GM10266 (cell line): ENCODE results near the gene SSUH2.

Source experiments
- DNase-seq: peaks from one replicate; pipeline ENCODE4 v3.0.0; 2012; ENCODE audit errors: extremely low spot score
- CTCF ChIP-seq: IDR thresholded peaks from 2 replicates; pipeline ENCODE4 v1.5.1; 2012; ENCODE audit warnings: mild to moderate bottlenecking, low read depth; ENCODE audit not compliant: control insufficient read depth, insufficient read depth; ENCODE audit errors: missing control alignments

SSUH2 gene

DNA sequence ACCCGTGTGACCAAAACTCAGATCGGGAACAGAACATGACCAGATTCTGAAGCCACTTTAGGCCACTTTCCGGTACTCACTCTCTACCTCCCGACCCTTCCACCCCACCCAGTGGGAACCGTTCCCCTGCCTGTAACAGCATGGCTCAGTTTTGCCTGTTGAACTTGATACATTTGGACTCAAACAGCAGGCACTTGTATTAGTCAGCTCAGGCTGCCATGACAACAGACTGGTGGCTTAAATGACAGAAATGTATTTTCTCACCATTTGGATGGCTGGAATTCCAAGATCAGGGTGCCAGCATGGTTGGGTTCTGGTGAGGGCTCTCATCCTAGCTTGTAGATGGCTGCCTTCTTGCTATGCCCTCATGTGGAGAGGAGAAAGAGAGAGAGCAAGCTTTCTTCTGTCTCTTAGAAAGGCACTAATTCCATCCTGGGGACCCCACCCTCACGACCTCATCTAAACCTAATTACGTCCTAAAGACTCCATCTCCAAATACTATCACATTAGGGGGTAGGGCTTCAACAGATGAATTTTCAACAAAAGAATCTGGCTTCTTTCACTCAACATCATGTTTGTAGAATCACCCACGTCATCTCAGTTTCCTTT, 9.3 kb upstream of the SSUH2 start:
- no peak for TF ChIP-seq CTCF

GRCh38 chr3:8652324-8652987, 7.9 kb upstream of the SSUH2 start:
- DNase-seq = no peak

More for the DNA sequence above, 9.3 kb upstream of the SSUH2 start:
- DNase-seq = no peak

GRCh38 chr3:8651418-8652323, 7.1 kb upstream of the SSUH2 start:
- DNase-seq = no peak
- no peak for TF ChIP-seq CTCF

More at GRCh38 chr3:8652324-8652987, 7.9 kb upstream of the SSUH2 start:
- TF ChIP-seq CTCF = no peak

GRCh38 chr3:8650583-8651416, 6.2 kb upstream of the SSUH2 start:
- no peak for TF ChIP-seq CTCF
- no peak for DNase-seq

DNA sequence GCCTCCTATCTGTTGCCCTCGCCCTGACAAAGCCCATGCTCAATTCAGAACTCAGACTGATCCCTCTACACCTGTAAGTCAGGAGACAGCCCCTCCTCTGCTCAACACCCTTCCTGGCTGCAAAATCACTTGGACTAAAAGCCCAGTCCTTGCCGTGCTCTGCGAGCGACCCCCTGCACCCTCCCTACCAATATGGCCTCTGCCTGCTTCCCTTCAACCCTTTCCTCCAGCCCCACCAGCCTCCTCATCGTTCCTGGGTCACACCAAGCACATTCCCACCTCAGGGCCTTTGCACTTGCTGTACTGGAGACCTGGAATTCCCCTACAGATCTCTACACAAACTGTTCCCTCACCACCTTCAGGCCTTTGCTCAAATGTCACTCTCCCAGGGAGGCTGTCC, 5.2 kb upstream of the SSUH2 start:
- no peak for DNase-seq
- no peak for TF ChIP-seq CTCF

DNA sequence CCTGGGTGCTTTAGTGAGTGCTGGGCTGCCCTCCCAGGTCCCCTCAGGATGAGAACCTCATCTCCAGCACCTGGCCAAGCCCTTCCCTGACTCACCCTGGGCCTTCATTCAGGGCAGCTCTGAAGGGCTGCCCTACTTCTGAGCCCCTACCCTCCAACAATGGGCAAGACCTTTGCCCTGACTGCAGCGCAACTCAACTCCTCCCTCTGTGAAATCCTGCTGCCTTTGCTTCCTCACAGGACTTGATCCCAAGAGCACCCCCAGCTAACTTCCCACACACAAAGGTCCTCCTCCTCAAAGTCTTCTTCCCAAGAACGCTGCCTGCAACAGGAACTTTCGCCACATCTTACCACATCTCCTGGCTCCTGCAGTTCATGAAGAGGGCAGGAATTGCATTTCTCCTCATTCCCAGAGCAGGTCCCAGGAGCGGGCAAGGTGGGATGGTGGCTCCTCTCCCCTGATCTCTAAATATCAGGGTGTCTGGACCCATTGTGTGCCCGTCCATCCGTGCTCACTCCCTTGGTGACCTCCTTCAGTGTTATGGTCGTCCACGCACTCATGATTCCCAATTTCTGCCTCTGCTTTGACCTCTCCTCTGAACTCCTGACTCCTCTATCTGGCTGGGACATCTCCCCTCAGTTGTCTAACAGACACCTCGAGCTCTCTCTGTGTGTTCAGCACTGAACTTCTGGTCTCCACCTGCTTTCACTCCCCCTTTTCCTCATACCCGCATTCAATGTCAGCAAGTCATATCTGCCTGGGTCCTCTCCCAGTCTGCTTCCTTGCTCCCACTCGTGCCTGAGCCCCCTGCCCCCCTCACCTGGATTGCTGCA, 4.5 kb upstream of the SSUH2 start:
- no peak for DNase-seq
- TF ChIP-seq CTCF = no peak
